Calu3 (cell line): ENCODE measurements around the gene AVPR2. TPM values are rescaled to one million over a fixed set of nuclear protein-coding genes. Genes with fewer than 3 reads are reported as not detected.

Experiments
- BruUV-seq: library from RNA; stranded (reverse); fragments of 400-500 nt; replicated peaks from 2 replicates; lab custom pipeline; 2021; lab: Mats Ljungman, UMichigan
- CTCF ChIA-PET: fragments of 300-600 bp; sonication (Branson Sonifier 250); formaldehyde crosslinking; loops from one replicate; lab custom pipeline; 2022; ENCODE audit warnings: antibody characterized with exemption; lab: Charles Lee
- DNase-seq: peaks from one replicate; pipeline ENCODE4 v3.0.0; 2022
- H3K27ac Mint-ChIP-seq: one replicate; pipeline ENCODE4 v1.8.0; 2022; ENCODE audit warnings: mixed read lengths; ENCODE audit not compliant: unreplicated experiment
- H3K27me3 Mint-ChIP-seq: one replicate; pipeline ENCODE4 v1.8.0; 2022; ENCODE audit warnings: mixed read lengths; ENCODE audit not compliant: unreplicated experiment
- H3K36me3 Mint-ChIP-seq: one replicate; pipeline ENCODE4 v1.8.0; 2022; ENCODE audit warnings: mild to moderate bottlenecking, moderate library complexity, mixed read lengths; ENCODE audit not compliant: insufficient read depth, unreplicated experiment
- H3K4me1 Mint-ChIP-seq: one replicate; pipeline ENCODE4 v1.8.0; 2022; ENCODE audit warnings: mild to moderate bottlenecking, low read depth, mixed read lengths; ENCODE audit not compliant: unreplicated experiment
- H3K4me3 Mint-ChIP-seq: one replicate; pipeline ENCODE4 v1.8.0; 2022; ENCODE audit warnings: mild to moderate bottlenecking, low read depth, moderate library complexity, mixed read lengths; ENCODE audit not compliant: unreplicated experiment
- H3K9me3 Mint-ChIP-seq: one replicate; pipeline ENCODE4 v1.8.0; 2022; ENCODE audit warnings: low read depth, mixed read lengths; ENCODE audit not compliant: unreplicated experiment
- intact Hi-C: fragments of 100-400 bp; cut with micrococcal nuclease; formaldehyde crosslinking; loops from one replicate; pipeline ENCODE4 v1.10.0; 2022; ENCODE audit not compliant: unreplicated experiment
- total RNA-seq: library from RNA; stranded (reverse); gene quantifications from 2 replicates; pipeline ENCODE4 v1.2.3, GENCODE V29; 2022
- TF ChIP-seq, protein P1 (sequence below): fragments of 200-600 bp; IDR thresholded peaks from one replicate; pipeline ENCODE4 v1.8.0; 2022; ENCODE audit warnings: antibody characterized with exemption; ENCODE audit not compliant: unreplicated experiment

AVPR2 gene
- total RNA-seq, 1 experiment from 2014 or later: not detected

- intact Hi-C loops: no loop called here
- Mint-ChIP-seq H3K9me3 (no peaks in the 10 kb centered on the region), H3K36me3 (peaks cover 5% of the 10 kb centered on the region), H3K27me3 (no peaks in the 10 kb centered on the region), H3K4me3 (no peak overlapping the region), H3K27ac (no peak overlapping the region), H3K4me1 (peaks cover 34% of the 10 kb centered on the region)
- CTCF ChIA-PET: no interaction called here
- TF ChIP-seq, protein P1, sequence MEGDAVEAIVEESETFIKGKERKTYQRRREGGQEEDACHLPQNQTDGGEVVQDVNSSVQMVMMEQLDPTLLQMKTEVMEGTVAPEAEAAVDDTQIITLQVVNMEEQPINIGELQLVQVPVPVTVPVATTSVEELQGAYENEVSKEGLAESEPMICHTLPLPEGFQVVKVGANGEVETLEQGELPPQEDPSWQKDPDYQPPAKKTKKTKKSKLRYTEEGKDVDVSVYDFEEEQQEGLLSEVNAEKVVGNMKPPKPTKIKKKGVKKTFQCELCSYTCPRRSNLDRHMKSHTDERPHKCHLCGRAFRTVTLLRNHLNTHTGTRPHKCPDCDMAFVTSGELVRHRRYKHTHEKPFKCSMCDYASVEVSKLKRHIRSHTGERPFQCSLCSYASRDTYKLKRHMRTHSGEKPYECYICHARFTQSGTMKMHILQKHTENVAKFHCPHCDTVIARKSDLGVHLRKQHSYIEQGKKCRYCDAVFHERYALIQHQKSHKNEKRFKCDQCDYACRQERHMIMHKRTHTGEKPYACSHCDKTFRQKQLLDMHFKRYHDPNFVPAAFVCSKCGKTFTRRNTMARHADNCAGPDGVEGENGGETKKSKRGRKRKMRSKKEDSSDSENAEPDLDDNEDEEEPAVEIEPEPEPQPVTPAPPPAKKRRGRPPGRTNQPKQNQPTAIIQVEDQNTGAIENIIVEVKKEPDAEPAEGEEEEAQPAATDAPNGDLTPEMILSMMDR: no peak
- no TSS peak for BruUV-seq
- DNase-seq: no peak
Observed at GRCh38 chrX:153879741-153880439, 24.6 kb upstream of the AVPR2 start.

DNA sequence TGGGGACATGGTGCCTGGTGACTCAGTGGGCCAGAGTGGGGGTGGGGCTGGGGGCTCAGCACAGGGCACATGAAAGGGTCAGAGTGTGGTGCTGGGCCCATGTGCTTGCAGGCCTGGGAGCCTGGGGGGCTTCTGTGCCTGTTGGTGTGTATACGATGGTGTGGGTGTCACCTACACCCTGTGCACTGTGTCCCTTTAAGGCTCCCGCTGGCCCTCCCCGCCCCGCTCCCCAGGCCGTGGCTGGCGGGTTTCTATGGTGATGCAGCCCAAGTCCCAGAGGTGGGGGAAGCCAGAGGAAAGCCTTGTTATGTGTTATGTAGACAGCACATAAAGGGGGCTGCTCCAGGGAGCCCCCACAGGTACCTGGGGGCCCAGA lies 24.0 kb upstream of the AVPR2 start:
- H3K4me1 Mint-ChIP-seq: peaks cover 35% of the 10 kb centered on the region
- H3K27me3 Mint-ChIP-seq: no peaks in the 10 kb centered on the region
- TF ChIP-seq, protein P1: no peak
- no peak overlapping the region for H3K27ac Mint-ChIP-seq
- CTCF ChIA-PET: no interaction called here
- H3K36me3 Mint-ChIP-seq: peaks cover 2% of the 10 kb centered on the region
- no peaks in the 10 kb centered on the region for H3K9me3 Mint-ChIP-seq
- no peak overlapping the region for H3K4me3 Mint-ChIP-seq
- no peak for DNase-seq
- BruUV-seq: no TSS peak
- intact Hi-C loops: no loop called here

GRCh38 chrX:153881281-153881680 lies 23.2 kb upstream of the AVPR2 start:
- BruUV-seq: no TSS peak
- Mint-ChIP-seq H3K4me1 (peaks cover 35% of the 10 kb centered on the region), H3K27me3 (no peaks in the 10 kb centered on the region), H3K27ac (no peak overlapping the region), H3K4me3 (no peak overlapping the region), H3K9me3 (no peaks in the 10 kb centered on the region), H3K36me3 (no peaks in the 10 kb centered on the region)
- intact Hi-C loops: no loop called here
- no peak for DNase-seq
- TF ChIP-seq, protein P1: no peak
- CTCF ChIA-PET: no interaction called here

- no peaks in the 10 kb centered on the region for H3K36me3 Mint-ChIP-seq
- H3K4me1 Mint-ChIP-seq: peaks cover 35% of the 10 kb centered on the region
- peaks cover under 1% of the 10 kb centered on the region for H3K27me3 Mint-ChIP-seq
- peak overlapping the region; percentile 50 for H3K4me3 Mint-ChIP-seq
- no peaks in the 10 kb centered on the region for H3K9me3 Mint-ChIP-seq
- intact Hi-C loops: no loop called here
- no TSS peak for BruUV-seq
- peak; percentile 83 for DNase-seq
- TF ChIP-seq, protein P1: no peak
- H3K27ac Mint-ChIP-seq: peak overlapping the region; percentile 70
- CTCF ChIA-PET: interaction anchor here (0.6 kb wide), 1 partner anchor 60 kb away, joined by 8 read pairs; no protein-coding TSS in a partner anchor
Observed at GRCh38 chrX:153882086-153882498, 22.4 kb upstream of the AVPR2 start.
